ENCODE results near the gene LAMA5.
A peak's percentile ranks its signal among the peaks of the same experiment; 100 is the strongest.

The LAMA5 gene

DNA sequence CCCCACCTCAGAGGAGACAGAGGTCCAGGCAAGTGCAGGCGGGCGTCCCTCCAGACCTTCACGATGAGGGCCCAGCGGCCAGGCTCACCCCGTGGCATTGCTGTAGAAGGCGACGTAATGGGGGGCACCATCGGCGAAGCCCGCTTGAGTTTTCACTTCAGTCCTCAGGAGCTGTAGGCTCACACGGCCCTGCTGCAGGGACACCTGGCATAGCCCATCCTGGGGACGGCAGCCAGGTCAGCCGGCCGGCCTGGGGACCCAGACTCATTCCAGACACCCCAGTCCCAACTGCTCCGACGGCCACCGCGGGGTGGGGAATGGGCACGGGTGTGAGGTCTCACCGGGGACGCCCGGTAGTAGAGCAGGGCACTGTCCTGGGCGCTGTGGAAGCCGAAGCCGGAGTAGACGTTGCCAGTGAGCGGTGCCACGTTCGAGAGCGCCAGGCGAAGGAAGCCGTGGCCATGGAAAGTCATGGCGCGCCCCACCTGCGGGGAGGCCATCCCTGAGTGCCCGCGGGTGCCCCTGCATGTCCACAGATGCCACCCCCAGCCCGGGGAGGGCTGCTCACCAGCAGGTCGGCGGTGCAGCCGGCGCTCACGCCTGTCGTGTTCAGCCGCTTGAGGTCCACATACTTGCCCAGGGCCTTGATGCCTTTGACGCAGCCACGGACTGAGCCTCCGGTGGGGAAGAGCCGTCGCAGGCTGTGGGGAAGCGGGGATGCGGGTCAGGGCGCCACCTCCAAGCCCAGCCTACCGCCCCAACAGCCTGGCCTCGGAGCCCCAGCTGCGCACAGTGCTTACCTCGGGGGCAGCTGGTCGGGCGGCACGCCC lies 55.1 kb downstream of the LAMA5 start:
- no peak for DNase-seq

DNA sequence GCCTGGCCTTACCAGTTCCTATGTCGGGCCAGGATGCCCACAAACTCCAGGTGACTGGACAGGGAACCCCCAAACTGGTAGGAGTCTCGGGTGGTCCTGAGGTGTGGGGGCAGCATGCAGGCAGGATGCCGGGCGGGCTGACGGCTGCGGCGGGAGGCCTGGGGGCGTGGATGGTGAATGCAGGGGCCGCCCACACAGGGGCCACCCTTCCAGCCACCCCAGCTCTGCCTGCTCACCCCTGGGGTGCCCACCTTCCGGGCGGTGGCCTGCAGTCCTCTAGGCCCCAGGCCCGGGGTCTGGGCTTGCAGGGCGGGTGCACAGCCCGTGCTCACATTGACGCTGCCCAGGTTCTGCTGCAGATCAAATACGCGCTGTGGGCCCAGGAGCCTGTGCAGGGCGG lies 56.0 kb downstream of the LAMA5 start:
- DNase-seq: no peak

DNA sequence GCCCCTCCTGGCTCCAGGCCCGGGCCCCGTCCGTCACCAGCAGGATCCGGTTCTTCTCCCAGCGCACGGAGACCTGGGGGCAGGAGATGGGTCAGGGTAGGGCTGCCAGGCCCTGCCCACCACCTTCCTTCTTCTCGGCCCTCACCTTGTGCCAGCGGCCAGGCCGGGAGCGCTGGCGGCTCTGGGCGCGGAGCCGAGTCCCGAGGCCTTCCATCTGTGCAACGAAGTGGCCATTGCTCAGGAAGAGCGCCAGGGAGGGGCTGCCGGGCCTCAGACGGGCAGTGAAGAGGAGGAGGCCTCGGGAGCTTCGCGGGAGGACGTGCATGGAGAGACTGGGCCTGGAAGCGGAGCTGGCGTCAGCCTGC lies 56.4 kb downstream of the LAMA5 start:
- DNase-seq: no peak

DNA sequence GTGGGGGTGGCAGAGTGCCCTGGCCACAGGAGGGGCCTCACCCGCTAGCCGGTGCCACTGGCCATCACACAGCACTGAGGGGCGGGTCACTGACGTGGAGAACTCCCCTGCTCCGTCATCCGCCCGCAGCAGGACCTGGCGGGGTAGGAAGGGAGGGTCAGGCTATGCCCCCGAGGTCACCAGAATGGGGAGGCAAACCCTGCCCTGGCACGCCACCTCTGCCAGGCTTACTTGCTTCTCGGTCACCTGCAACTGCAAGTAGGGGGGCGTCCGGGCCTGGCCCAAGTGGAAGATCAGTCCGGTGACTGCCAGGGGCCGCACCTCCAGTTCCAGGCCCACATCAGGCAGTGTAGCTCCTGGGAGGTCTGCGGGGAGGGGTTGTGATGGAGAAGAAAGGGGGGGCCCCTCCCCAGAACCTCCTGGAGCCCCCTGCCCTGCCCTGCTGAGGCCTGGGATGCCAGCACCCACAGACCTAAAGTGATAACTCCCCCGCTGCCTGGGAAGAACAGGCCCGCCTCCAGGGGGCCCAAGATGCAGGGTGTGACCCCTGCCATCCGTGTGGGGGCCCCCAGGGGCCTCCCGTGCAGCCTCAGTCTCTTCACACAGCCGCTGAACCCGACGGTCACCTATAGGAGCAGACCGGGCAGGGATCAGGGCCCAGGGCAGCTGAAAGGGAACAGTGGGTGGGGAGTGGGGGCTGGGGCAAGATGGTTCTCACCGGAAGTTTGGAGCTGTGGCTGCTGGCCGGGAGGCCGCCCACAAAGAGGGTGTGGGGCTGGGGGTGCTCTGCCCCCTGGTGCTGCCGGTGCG lies 57.0 kb downstream of the LAMA5 start:
- DNase-seq: no peak

DNA sequence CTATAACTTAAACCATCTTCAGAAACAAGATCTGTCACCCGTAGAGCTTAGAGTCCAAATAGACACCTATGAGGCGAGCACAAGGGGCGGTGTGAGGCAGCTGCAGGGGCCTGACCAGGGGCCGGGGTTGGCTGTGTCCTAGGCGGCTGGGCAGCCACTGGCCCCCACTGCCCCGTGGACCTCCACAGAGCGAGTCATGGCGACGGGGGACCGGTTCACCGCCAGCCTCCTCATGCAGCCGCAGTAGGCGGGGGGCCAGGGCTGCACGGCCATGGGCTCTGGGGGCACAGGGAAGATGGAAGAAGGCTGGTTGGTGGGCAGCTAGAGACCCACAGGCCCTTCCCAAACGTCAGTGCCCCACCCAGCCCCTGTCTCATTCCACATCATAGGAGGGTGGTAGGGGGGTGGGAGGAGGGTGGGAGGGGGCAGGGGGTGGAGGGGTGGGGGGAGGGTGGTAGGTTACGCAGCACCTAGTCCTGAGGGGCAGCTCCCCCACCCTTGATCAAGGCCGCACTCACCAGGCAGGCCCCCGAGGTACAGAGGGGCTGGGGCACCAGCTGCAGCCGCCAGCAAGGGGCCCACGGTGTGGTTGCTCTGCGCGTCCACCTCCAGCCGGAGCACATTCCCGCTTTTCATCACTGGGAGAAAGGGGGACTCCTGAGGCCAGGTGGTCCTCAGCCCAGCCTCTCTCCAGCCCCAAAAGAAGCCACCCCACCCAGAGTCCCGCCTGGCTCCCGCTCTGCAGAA lies 57.7 kb downstream of the LAMA5 start:
- no peak for DNase-seq

DNA sequence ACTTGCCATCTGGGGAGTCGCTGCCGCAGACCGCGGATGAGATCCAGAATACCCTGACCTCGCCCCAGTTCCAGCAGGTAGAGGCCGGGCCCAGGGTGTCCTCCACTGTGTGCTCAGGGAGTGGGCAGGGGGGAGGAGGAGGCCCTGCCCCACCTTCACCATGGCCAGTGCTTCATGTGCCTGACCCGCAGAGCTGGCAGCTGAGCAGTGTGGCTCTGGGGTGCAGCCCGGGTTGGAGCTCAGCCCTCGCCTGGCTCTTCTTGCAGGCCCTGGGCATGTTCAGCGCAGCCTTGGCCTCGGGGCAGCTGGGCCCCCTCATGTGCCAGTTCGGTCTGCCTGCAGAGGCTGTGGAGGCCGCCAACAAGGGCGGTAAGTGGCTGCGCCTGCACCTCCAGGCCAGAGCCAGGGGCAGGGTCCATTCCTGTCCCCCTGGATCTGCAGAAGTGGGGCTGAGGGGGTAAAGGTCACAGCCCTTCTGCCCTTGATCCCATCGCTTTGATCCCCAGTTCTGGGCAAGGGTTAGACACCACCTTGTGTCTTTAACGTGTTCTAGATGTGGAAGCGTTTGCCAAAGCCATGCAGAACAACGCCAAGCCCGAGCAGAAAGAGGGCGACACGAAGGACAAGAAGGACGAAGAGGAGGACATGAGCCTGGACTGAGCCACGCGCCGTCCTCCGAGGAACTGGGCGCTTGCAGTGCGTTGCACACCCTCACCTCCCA lies 58.9 kb downstream of the LAMA5 start:
- no peak for DNase-seq

DNA sequence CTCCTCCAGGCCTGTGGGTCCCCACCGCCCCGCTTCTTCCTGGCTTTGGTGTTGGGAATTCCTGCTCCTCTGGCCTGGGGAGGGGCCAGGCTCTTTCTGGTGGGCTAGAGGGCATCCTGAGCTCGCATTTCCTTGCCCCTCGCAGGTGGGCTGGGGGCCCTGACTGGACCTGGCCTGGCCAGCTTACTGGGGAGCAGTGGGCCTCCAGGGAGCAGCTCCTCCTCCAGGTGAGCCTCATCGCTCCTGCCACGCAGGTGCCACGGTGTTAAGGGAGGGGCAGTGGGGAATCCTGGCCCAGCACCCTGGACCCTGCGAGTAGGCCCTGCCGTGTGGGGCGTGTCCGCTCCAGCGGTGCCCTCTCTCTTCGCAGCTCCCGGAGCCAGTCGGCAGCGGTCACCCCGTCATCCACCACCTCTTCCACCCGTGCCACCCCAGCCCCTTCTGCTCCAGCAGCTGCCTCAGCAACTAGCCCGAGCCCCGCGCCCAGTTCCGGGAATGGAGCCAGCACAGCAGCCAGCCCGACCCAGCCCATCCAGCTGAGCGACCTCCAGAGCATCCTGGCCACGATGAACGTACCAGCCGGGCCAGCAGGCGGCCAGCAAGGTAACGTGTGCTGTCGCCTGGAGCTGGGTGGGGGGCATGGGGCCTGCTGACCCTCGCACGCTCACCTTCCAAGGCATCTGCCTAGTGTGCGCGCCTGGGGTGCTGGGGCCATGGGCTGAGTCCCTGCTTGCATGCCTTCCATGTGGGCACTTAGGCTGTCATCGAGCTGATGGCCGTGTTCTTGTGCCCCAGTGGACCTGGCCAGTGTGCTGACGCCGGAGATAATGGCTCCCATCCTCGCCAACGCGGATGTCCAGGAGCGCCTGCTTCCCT lies 59.6 kb downstream of the LAMA5 start:
- DNase-seq: no peak

DNA sequence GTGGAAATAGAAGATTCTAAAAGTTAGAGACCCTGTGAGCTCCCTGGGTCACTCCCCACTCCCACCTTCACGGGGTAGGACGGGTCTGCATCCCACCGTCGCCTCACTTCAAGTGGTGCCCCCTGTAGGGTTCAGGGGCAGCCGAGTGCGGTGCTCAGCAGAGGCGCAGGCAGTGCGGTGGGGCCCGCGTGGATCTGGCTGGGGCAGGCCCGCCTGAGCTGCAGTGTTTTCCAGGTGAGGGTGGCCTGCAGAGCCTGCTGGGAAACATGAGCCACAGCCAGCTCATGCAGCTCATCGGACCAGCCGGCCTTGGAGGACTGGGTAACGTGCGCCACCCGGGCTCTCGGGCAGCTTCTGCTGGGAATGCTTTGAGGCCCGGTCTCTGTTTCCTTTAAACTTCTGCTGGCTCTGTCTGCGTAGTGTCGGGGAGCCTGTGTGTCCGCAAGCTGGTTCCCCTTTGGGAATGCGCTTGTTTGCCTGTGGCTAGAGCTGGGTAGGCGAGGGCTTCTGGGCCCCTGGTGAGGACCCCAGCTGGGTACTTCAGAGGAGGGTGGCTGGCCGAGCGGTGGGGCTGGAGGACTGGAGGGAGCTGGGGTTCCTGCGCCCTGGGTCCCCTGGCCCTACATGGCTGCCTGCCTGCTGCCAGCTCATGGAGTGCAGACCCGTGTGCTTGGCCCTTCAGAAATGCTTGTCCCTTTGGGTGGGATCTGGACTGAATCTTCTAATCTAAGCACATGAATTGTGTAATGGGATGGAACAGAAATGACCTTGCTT lies 60.5 kb downstream of the LAMA5 start:
- no peak for DNase-seq

DNA sequence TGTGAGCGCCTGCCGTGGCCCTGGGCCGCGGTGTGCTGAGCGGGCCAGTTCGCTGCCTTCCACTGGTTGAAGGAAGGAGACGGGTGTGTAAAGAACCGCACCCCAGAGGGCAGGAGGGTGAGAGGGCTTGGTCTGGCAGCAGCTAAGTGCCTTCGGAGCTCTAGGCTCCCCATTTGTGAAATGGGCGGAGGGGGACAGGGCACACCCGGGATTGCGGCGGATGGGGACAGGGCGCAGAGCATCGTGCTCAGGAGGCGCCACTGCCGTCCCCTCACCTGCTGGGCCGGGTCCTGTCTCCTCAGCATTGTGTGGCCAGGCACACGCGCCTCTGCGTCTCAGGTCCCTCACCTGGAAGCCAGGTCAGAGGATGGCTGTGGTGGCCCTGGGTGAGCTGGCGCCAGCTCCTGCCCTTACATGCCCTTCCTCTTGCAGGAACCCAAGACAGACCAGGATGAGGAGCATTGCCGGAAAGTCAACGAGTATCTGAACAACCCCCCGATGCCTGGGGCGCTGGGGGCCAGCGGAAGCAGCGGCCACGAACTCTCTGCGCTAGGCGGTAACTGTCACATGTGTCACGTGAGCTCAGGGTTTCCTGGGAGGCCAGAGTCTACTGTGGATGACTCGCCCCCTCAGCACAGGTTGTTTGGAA lies 61.2 kb downstream of the LAMA5 start:
- no peak for DNase-seq

DNA sequence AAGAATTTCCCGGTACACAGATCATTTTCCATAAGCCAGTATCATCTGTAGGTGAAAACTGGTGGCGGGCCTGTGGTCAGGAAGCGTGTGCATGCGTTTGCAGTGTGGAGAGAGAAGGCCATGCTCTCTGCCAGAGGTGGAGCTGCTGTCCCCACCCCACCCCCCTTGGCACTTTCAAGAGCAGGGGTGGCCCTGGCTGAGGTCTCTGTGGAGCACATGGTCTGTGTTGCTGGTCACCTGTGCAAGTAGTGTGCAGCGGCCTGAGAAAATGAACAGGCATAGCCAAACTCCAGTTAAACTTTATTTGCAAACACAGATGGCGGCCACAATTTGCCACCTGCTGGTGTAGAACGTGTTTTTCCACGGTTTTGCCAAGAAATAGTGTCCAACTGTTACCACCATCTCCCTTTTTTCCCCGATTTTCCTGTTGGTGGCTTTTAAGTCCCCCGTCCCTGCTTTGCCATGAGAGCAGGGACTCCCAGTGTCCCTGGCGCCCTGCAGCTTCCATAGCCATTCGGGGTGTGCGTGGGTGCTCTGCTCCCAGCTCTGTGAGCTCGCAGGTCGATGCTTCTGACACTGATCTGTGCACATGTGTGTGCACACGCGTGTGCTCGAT lies 61.9 kb downstream of the LAMA5 start:
- no peak for DNase-seq

DNA sequence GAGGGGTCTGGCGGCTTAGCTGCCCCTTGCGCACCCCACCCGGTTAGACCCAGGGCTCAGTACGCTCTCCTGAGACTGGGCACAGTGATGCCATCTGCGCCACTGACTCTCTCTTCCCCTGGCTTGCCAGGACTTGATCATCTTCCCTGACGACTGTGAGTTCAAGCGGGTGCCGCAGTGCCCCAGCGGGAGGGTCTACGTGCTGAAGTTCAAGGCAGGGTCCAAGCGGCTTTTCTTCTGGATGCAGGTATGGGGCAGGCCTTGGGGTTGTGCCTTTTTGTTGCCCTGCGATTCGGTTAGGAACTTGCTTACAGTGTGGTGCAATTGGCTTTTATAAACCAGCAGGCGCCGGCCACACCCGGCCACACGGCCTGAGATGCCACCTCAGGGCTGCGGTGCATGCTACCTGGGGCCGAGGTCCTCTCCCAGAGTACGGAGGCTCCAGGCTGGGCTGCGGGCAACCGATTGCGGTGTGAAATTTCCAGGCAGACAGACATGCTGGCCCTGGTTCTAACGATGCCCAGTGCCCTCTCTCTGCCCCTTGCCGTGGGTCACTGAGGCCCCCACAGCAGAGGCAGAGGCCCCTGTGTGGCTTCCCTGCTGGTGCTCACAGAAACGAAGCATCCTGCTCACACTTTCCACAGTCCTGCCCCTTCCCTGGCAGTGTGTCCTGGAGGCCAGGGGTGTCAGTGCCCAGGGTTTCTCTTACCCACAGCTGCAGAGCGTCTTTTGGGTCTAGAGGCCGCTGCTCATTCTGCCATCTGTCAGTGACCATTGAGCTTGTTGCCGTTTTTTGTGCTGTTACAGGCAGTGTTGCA lies 62.6 kb downstream of the LAMA5 start:
- DNase-seq: no peak

DNA sequence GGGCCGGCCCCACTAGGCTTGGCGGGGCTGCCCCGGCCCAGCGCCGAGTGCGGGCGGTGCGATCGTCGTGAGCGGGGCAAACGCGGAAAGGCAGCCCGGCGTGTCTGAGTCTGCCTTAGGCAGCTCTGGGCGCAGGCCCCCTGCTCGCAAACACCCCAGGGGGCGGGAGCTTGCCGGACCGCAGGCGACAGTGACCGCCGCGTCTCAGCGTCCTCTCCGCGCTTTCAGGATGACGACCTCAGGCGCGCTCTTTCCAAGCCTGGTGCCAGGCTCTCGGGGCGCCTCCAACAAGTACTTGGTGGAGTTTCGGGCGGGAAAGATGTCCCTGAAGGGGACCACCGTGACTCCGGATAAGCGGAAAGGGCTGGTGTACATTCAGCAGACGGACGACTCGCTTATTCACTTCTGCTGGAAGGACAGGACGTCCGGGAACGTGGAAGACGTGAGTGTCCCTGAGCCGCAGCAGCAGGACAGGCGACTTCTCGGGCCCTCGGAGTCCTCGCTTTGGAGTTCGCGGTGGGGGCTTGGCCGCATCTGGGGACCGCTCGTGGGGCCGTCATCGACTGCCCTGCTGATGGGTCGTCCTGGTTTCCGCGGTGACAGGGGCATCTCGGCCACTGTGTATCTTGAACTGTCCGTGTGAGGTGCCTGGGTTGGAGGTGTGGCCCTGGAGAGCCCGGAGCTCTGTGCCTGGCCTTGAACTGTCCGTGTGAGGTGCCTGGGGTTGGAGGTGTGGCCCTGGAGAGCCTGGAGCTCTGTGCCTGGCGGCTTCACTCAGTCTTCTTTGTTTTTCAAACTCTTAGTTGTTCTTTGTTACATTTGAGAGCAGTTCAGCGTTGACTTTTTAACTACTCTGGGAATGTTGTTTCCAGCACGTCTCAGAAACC lies 63.5 kb downstream of the LAMA5 start:
- DNase-seq: no peak

DNA sequence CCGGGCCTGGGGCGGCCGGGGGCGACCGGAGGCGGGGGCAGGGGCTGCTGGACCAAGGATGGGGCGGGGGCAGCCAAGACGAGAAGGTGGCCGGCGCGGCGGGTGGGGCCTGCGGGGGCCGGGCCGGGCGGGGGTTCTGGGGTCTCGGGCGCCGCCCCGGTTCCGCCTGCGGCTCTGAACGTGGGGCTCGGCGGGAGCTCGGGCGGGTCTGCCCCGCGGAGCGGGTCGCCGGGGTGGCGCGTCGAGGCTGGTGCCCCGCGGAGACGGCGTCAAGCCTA lies 64.1 kb downstream of the LAMA5 start:
- DNase-seq: no peak

DNA sequence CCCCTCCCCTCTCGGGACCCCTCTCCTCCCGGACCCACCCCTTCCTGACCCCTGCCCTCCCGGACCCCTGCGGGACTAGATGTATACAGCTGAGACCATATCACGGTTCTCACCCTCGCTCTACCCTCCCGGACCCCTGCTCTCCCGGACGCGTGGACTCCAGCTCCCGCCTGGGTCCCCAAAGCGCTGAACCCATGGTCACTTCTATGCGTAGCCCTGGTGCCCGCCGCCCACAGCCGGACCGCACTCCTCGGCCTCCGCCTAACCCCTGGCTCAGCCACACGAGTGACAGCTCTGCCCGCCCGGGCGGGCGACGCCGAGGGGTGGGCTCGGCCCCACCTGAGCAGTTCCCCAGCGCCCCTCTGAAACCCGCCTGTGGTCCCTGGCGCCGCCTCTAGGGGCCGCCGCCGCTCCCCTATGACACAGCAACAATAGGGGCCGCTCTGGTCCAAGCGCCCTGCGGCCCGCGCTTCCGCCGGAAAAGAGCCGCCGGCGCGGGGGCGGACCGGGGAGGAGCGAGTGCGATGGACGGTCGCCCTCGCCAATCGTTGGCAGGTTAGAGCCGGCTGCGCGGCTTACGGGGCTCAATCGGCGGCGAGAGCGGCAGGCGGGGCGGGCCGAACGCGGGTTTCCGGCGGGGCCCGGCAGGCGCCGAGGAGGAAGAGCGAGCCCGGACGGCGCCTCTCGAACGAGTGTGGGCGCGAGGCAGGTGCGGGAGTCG lies 64.6 kb downstream of the LAMA5 start, which contains the start of gene ADRM1:
Gene ADRM1, plus strand, starts transcription at position 657 of the 721 bp plus-strand sequence. CDS start 572 bp downstream, outside the sequence.
- peak; percentile 91 for DNase-seq

DNA sequence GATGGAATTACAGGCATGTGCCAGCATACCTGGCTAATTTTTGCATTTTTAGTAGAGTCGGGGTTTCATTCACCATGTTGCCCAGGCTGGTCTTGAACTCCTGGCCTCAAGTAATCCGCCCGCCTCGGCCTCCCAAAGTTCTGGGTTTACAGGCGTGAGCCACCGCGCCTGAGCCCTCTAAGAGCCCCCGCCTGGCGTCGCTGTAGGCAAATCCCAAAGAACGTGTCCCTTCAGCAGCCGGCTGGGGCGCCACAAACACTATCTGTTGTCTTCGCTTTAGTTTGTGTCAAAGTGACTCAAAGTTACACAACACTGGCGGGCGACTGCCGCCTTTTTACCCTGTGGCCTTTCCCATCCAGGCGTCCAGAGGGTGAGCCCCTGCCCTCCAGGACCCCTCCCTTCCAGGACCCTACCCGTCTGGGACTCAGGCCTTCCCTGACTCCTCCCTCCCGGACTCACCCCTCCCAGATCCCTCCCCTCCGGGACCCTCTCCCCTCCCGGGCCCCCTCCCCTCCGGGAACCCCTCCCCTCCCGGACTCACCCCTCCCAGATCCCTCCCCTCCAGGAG lies 65.3 kb downstream of the LAMA5 start:
- peak; percentile 85 for DNase-seq

DNA sequence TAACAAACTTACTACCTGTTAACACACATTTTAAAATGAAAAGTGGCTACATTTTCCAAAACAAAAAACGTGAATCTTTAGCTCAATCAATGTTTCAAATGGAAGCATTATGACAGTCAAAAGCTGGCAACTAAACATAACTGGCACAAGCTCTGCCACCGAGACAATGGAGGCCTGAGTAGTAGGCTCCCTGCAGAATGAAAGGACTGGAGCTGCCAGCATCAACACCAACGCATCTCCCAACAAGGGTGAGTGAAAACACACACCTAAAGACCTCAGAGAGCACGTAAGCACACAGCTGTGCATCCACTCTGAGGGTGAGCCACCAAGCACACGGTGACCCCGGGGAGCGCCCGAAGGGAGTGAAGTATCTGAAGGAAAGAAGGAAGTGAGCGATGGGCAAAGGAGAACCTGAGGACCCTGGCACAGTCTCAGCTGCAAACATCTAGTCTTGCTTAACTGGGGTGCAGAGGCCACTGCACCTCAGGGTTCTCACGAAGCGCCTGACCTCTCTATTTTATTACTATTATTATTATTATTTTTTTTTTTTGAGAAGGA lies 65.9 kb downstream of the LAMA5 start:
- DNase-seq: no peak

DNA sequence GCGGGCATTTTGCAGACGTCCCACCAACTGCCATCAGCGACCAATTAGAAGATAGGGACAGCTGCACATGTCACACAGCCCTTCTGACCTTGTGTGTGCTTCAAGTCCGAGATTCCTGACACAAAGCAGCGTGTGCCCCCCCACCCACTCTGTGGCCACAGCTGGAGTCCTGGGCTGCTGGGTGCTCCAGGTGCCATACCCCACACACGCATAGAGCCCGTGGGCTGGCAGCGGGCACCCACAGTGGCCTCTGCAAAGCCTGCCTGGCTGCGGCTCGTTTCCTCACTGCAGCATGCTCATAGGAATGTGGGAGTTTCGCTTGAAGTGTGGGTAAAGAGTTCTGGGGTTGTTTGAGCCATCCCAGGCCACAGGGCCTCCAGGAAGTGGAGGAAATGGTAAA lies 66.8 kb downstream of the LAMA5 start:
- no peak for DNase-seq
